GM12801 (cell line): Measurements from ENCODE around the gene S100B.

Experiments
- CTCF ChIP-seq: IDR thresholded peaks from one replicate; pipeline ENCODE4 v1.5.1; 2011; ENCODE audit warnings: control low read depth; ENCODE audit not compliant: insufficient read length; ENCODE audit errors: extremely low read depth

Gene S100B

GRCh38 chr21:46643379-46644177, 38.7 kb upstream of the S100B start:
- TF ChIP-seq CTCF, result no peak

- no peak for TF ChIP-seq CTCF
Observed at GRCh38 chr21:46641656-46642055, 36.8 kb upstream of the S100B start.

GRCh38 chr21:46639489-46640386, 34.9 kb upstream of the S100B start:
- no peak for TF ChIP-seq CTCF

- no peak for TF ChIP-seq CTCF
Observed at GRCh38 chr21:46637952-46638746, 33.3 kb upstream of the S100B start.

- TF ChIP-seq CTCF, result no peak
Observed at GRCh38 chr21:46636550-46637285, 31.8 kb upstream of the S100B start.

- no peak for TF ChIP-seq CTCF
Observed at GRCh38 chr21:46636181-46636512, 31.3 kb upstream of the S100B start.
